ENCODE data around the gene B4GALNT4. TPM values are rescaled to one million over a fixed set of nuclear protein-coding genes. Genes with fewer than 3 reads are reported as not detected.
"Not testable (repeated sequence)": the region's sequence is repeated elsewhere in the genome, so short reads cannot be mapped to it uniquely, and the experiment has no call there.

Gene B4GALNT4
- total and polyA plus RNA-seq, 12 donors: 0.15 to 30.3 (median 1.6) TPM; not detected in 2

- Histone ChIP-seq H3K4me3 (peak overlapping the region in 1 of 4 donors; percentile 72), H3K9me3 (replicated peaks in 1 of 3) (no peaks in the 10 kb centered on the region), H3K27me3 (no peaks in the 10 kb centered on the region), H3K4me1 (replicated peaks in 1 of 2) (peaks cover 0 to 9% of the 10 kb centered on the region in 2 donors), H3K27ac (peak overlapping the region in 1 of 5 donors; percentile 13), H3K36me3 (replicated peaks in 1 of 2) (no peaks in the 10 kb centered on the region)
- 72 to 87% (median 78%) methylated on average over 24 to 28 of the region's 28 CpGs for WGBS, 4 donors
- intact Hi-C loops (cut with DNase I): no loop called here
- TF ChIP-seq CTCF (IDR thresholded peaks at IDR 0.05): no peak
- TF ChIP-seq POLR2A (IDR thresholded peaks at IDR 0.05): no peak
- peak in 1 of 7 donors; percentile 54 for DNase-seq
Observed at GRCh38 chr11:407651-408123, 38.4 kb downstream of the B4GALNT4 start.

GRCh38 chr11:408154-409007, 39.1 kb downstream of the B4GALNT4 start:
- no peaks in the 10 kb centered on the region for H3K27me3 ChIP-seq
- TF ChIP-seq POLR2A (IDR thresholded peaks at IDR 0.05): no peak
- no peak for TF ChIP-seq CTCF (IDR thresholded peaks at IDR 0.05)
- H3K27ac ChIP-seq: no peak overlapping the region
- WGBS, 4 donors: 83 to 100% (median 92%) methylated on average over 1 to 15 of the region's 15 CpGs
- peaks cover 0 to 9% of the 10 kb centered on the region in 2 donors for H3K4me1 ChIP-seq (replicated peaks in 1 of 2)
- intact Hi-C loops (cut with DNase I): no loop called here
- H3K4me3 ChIP-seq: no peak overlapping the region
- DNase-seq: peak in 1 of 7 donors; percentile 20
- no peaks in the 10 kb centered on the region for H3K9me3 ChIP-seq (replicated peaks in 1 of 3)
- H3K36me3 ChIP-seq (replicated peaks in 1 of 2): no peaks in the 10 kb centered on the region

GRCh38 chr11:409008-409599, 39.8 kb downstream of the B4GALNT4 start:
- intact Hi-C loops (cut with DNase I): no loop called here
- peaks cover 0 to 9% of the 10 kb centered on the region in 2 donors for H3K4me1 ChIP-seq (replicated peaks in 1 of 2)
- TF ChIP-seq POLR2A (IDR thresholded peaks at IDR 0.05): no peak
- no peak for DNase-seq
- no peaks in the 10 kb centered on the region for H3K27me3 ChIP-seq
- H3K27ac ChIP-seq: no peak overlapping the region
- H3K9me3 ChIP-seq (replicated peaks in 1 of 3): no peaks in the 10 kb centered on the region
- 84 to 100% (median 90%) methylated on average over 4 to 7 of the region's 7 CpGs for WGBS, 4 donors
- H3K36me3 ChIP-seq (replicated peaks in 1 of 2): no peaks in the 10 kb centered on the region
- H3K4me3 ChIP-seq: no peak overlapping the region

- H3K9me3 ChIP-seq (replicated peaks in 1 of 3): no peaks in the 10 kb centered on the region
- peaks cover 0 to 9% of the 10 kb centered on the region in 2 donors for H3K4me1 ChIP-seq (replicated peaks in 1 of 2)
- H3K27me3 ChIP-seq: no peaks in the 10 kb centered on the region
- no peak overlapping the region for H3K27ac ChIP-seq
- intact Hi-C loops (cut with DNase I): no loop called here
- TF ChIP-seq POLR2A (IDR thresholded peaks at IDR 0.05) (no peak), CTCF (IDR thresholded peaks at IDR 0.05) (no peak)
- 52 to 57% (median 54%) methylated on average over 6 to 18 of the region's 18 CpGs; no CpG with 5 or more reads in 1 of the 4 donors for WGBS, 4 donors
- peak in 1 of 7 donors; percentile 14 for DNase-seq
- no peak overlapping the region for H3K4me3 ChIP-seq
- no peaks in the 10 kb centered on the region for H3K36me3 ChIP-seq (replicated peaks in 1 of 2)
Observed at GRCh38 chr11:409600-410483, 40.5 kb downstream of the B4GALNT4 start.

- 83% methylated on average over 13 of the region's 13 CpGs; no CpG with 5 or more reads in 2 of the 4 donors for whole genome bisulfite sequencing, 4 donors
- H3K4me1 ChIP-seq (replicated peaks in 1 of 2); H3K27ac ChIP-seq; DNase-seq; H3K4me3 ChIP-seq; H3K9me3 ChIP-seq (replicated peaks in 1 of 3); intact Hi-C loops (cut with DNase I); H3K36me3 ChIP-seq (replicated peaks in 1 of 2); H3K27me3 ChIP-seq: not testable (repeated sequence)
Observed at GRCh38 chr11:410711-411110, 41.4 kb downstream of the B4GALNT4 start.

GRCh38 chr11:411520-411919, 42.2 kb downstream of the B4GALNT4 start:
- DNase-seq; H3K4me3 ChIP-seq; H3K9me3 ChIP-seq (replicated peaks in 1 of 3); H3K36me3 ChIP-seq (replicated peaks in 1 of 2); H3K27ac ChIP-seq; intact Hi-C loops (cut with DNase I); H3K4me1 ChIP-seq (replicated peaks in 1 of 2): not testable (repeated sequence)
- H3K27me3 ChIP-seq: peaks cover 13% of the 10 kb centered on the region
- WGBS, 4 donors: 73 to 80% methylated on average over 8 to 9 of the region's 11 CpGs; no CpG with 5 or more reads in 2 of the 4 donors
